Panc1 (cell line): Measurements from ENCODE around the gene RAPGEF5. TPM values are rescaled to one million over a fixed set of nuclear protein-coding genes. Genes with fewer than 3 reads are reported as not detected.

ENCODE experiments used
- ATAC-seq: fragments of 200-7000 bp; cut with Tn5 transposase; 2 replicates; pipeline ENCODE4 v1.9.1; 2020; ENCODE audit warnings: mild to moderate bottlenecking, moderate library complexity
- BruUV-seq: library from RNA; stranded (reverse); fragments of 400-500 nt; replicated peaks from 2 replicates; lab custom pipeline; 2021; lab: Mats Ljungman, UMichigan
- CTCF ChIA-PET: fragments of 300-600 bp; sonication (Branson Sonifier 250); formaldehyde crosslinking; loops from one replicate; lab custom pipeline; 2022; ENCODE audit warnings: antibody characterized with exemption; lab: Charles Lee
- POLR2A ChIA-PET: fragments of 300-600 bp; sonication (Branson Sonifier 250); formaldehyde crosslinking; loops from one replicate; lab custom pipeline; 2022; ENCODE audit warnings: antibody characterized with exemption; lab: Charles Lee
- DNase-seq: peaks from one replicate; pipeline ENCODE4 v3.0.0-alpha.2; 2010; ENCODE audit warnings: low read depth, low spot score
- H3K27ac ChIP-seq: 2 replicates; pipeline ENCODE4 v1.5.1; 2011; ENCODE audit warnings: mild to moderate bottlenecking, low read length, inconsistent platforms
- H3K27me3 ChIP-seq: fragments of 200-500 bp; sonication (Bioruptor generic); 2 replicates; pipeline ENCODE4 v1.6.0; 2014; ENCODE audit warnings: low read length, inconsistent platforms; ENCODE audit not compliant: control insufficient read depth, insufficient read depth
- H3K36me3 ChIP-seq: fragments of 200-500 bp; sonication (Bioruptor generic); 2 replicates; pipeline ENCODE4 v1.5.1; 2014; ENCODE audit warnings: inconsistent platforms, mild to moderate bottlenecking, low read length, moderate library complexity; ENCODE audit not compliant: control insufficient read depth, insufficient read depth
- H3K4me1 ChIP-seq: 2 replicates; pipeline ENCODE4 v1.5.1; 2011; ENCODE audit warnings: inconsistent platforms, mild to moderate bottlenecking, low read length, moderate library complexity; ENCODE audit not compliant: control insufficient read depth, insufficient read depth
- H3K4me3 ChIP-seq, 2 experiments: 2 replicates each; pipeline ENCODE4 v1.5.1; 2011 to 2012; ENCODE audit warnings: low read depth in 2 of 2, low read length in 2 of 2, mild to moderate bottlenecking in 2 of 2, inconsistent platforms in 1 of 2, moderate library complexity in 1 of 2
- H3K9me3 ChIP-seq: fragments of 200-500 bp; sonication (Bioruptor generic); 2 replicates; pipeline ENCODE4 v1.5.1; 2014; ENCODE audit warnings: low read depth, mild to moderate bottlenecking, inconsistent platforms, low read length, moderate library complexity; ENCODE audit not compliant: control insufficient read depth, insufficient read depth
- CTCF ChIP-seq: fragments of 450-650 bp; IDR thresholded peaks from 2 replicates; pipeline ENCODE4 v1.5.1; 2017; ENCODE audit warnings: mild to moderate bottlenecking
- POLR2AphosphoS5 ChIP-seq: IDR thresholded peaks from 2 replicates; pipeline ENCODE4 v1.6.1; 2012; ENCODE audit warnings: mild to moderate bottlenecking, low read depth, low read length, moderate library complexity
- REST ChIP-seq, 2 experiments: IDR thresholded peaks; 2 replicates each; pipeline ENCODE4 v1.6.1; 2011 to 2012; ENCODE audit warnings: low read depth in 2 of 2, control low read depth in 1 of 2, low read length in 1 of 2, mild to moderate bottlenecking in 1 of 2, moderate library complexity in 1 of 2; ENCODE audit not compliant: insufficient read depth in 1 of 2
- SIN3A ChIP-seq: IDR thresholded peaks from 2 replicates; pipeline ENCODE4 v1.6.1; 2012; ENCODE audit warnings: low read depth, mild to moderate bottlenecking, low read length, moderate library complexity, borderline replicate concordance; ENCODE audit not compliant: insufficient read depth
- TCF7L2 ChIP-seq: IDR thresholded peaks from 2 replicates; pipeline ENCODE4 v1.6.1; 2011; ENCODE audit warnings: mild to moderate bottlenecking, low read depth, low read length, inconsistent platforms
- in situ Hi-C: cut with HindIII; loops from 2 replicates; pipeline ENCODE4 v1.10.0; 2016; ENCODE audit warnings: low sequenced_read_pairs, low pct_unique_long_range_greater_than_20kb
- intact Hi-C: fragments of 100-400 bp; cut with micrococcal nuclease; formaldehyde crosslinking; loops from one replicate; pipeline ENCODE4 v1.10.0; 2022; ENCODE audit not compliant: unreplicated experiment
- total RNA-seq: library from RNA; stranded (reverse); gene quantifications from one replicate; pipeline ENCODE4 v1.2.1, GENCODE V29; 2021; ENCODE audit not compliant: unreplicated experiment

RAPGEF5 gene
- total RNA-seq, 1 experiment from 2014 or later, result 1.4 TPM

GRCh38 chr7:22400150-22400814, 43.3 kb upstream of the RAPGEF5 start:
- POLR2A ChIA-PET, result no interaction called here
- Histone ChIP-seq H3K4me3 (no peak overlapping the region), H3K4me1 (no peaks in the 10 kb centered on the region), H3K27me3 (no peaks in the 10 kb centered on the region), H3K9me3 (no peaks in the 10 kb centered on the region), H3K27ac (no peak overlapping the region), H3K36me3 (no peaks in the 10 kb centered on the region)
- intact Hi-C loops, result no loop called here
- no TSS peak for BruUV-seq
- no peak for TF ChIP-seq REST (IDR thresholded peaks at IDR 0.05; ENCODE audit: insufficient read depth in 1 of 2, low read depth in 2 of 2, low read length in 1 of 2)
- no peak for TF ChIP-seq TCF7L2
- TF ChIP-seq CTCF, result no peak
- no peak for TF ChIP-seq SIN3A
- no peak for TF ChIP-seq POLR2AphosphoS5
- ATAC-seq, result no peak
- in situ Hi-C loops, result no loop called here
- CTCF ChIA-PET, result no interaction called here
- no peak for DNase-seq

GRCh38 chr7:22399546-22399945, 42.6 kb upstream of the RAPGEF5 start:
- ATAC-seq (no peak), DNase-seq (no peak)
- POLR2A ChIA-PET, result no interaction called here
- no peaks in the 10 kb centered on the region for H3K4me1 ChIP-seq
- H3K36me3 ChIP-seq, result no peaks in the 10 kb centered on the region
- in situ Hi-C loops, result no loop called here
- intact Hi-C loops, result no loop called here
- no peak for TF ChIP-seq SIN3A
- TF ChIP-seq POLR2AphosphoS5, result no peak
- no peak for TF ChIP-seq CTCF
- TF ChIP-seq REST (IDR thresholded peaks at IDR 0.05; ENCODE audit: insufficient read depth in 1 of 2, low read depth in 2 of 2, low read length in 1 of 2), result no peak
- no peak for TF ChIP-seq TCF7L2
- CTCF ChIA-PET, result no interaction called here
- H3K27me3 ChIP-seq, result no peaks in the 10 kb centered on the region
- no peak overlapping the region for H3K27ac ChIP-seq
- no TSS peak for BruUV-seq
- H3K9me3 ChIP-seq, result no peaks in the 10 kb centered on the region
- H3K4me3 ChIP-seq, result no peak overlapping the region
